K562 (cell line): Measurements from ENCODE around the gene C19orf47. TPM values are rescaled to one million over a fixed set of nuclear protein-coding genes. Genes with fewer than 3 reads are reported as not detected.

ENCODE experiments used
- ATAC-seq: fragments of 200-7000 bp; cut with Tn5 transposase; 3 replicates; pipeline ENCODE4 v1.9.1; 2020; ENCODE audit warnings: moderate library complexity
- BruUV-seq: library from RNA; stranded (reverse); fragments of 400-500 nt; replicated peaks from 2 replicates; lab custom pipeline; 2021; lab: Mats Ljungman, UMichigan
- CTCF ChIA-PET: fragments of 300-600 bp; formaldehyde crosslinking; extraction: SDS; loops from one replicate; lab custom pipeline; 2021; ENCODE audit warnings: low intra/inter-chr PET ratio; lab: Yijun Ruan, JAX
- POLR2A ChIA-PET: fragments of 300-600, 350-650 bp; sonication (Branson Sonifier 250); formaldehyde crosslinking; extraction: SDS; loops from one replicate; lab custom pipeline; 2021; ENCODE audit warnings: antibody characterized with exemption, inconsistent platforms; lab: Yijun Ruan, JAX
- DNase-seq, 4 experiments: peaks; one replicate each; pipeline versions ENCODE4 v3.0.0 to v3.0.0-alpha.2; 2011 to 2018; ENCODE audit warnings: low spot score in 3 of 4, mixed read lengths in 3 of 4; ENCODE audit errors: extremely low read depth in 1 of 4
- FAIRE-seq: peaks from 2 replicates; lab custom pipeline; 2011; peaks lifted over from hg19 to GRCh38; lab: Jason Lieb, UNC
- H2AFZ ChIP-seq: 2 replicates; pipeline ENCODE4 v1.6.0; 2011; ENCODE audit warnings: low read depth, low read length, control low read depth, inconsistent platforms
- H3K27ac ChIP-seq: fragments of 200-600 bp; 3 replicates; pipeline ENCODE4 v1.8.0; 2011; ENCODE audit warnings: low read depth, mild to moderate bottlenecking, control low read depth, inconsistent platforms, low read length, moderate library complexity, mixed read lengths; ENCODE audit errors: extremely low read depth
- H3K27me3 ChIP-seq, 2 experiments: fragments of 300-600 bp in 1 of 2; 2 replicates in 1 of 2; 3 replicates in 1 of 2; pipeline versions ENCODE4 v1.6.0 to v1.8.0; 2011; ENCODE audit warnings: inconsistent platforms in 2 of 2, low read length in 2 of 2, mild to moderate bottlenecking in 1 of 2, mixed read lengths in 1 of 2, moderate library complexity in 1 of 2; ENCODE audit not compliant: control insufficient read depth in 2 of 2, insufficient read depth in 2 of 2
- H3K36me3 ChIP-seq: fragments of 300-600 bp; 3 replicates; pipeline ENCODE4 v1.8.0; 2011; ENCODE audit warnings: mild to moderate bottlenecking, low read length, inconsistent platforms; ENCODE audit not compliant: control insufficient read depth, insufficient read depth
- H3K4me1 ChIP-seq, 2 experiments: fragments of 200-600 bp in 1 of 2; replicated peaks in 1 of 2; 2 replicates in 1 of 2; 3 replicates in 1 of 2; pipeline versions ENCODE4 v1.5.1 to v1.8.0; 2011; ENCODE audit warnings: inconsistent platforms in 2 of 2, low read length in 2 of 2, mild to moderate bottlenecking in 1 of 2, mixed read lengths in 1 of 2, moderate library complexity in 1 of 2; ENCODE audit not compliant: control insufficient read depth in 2 of 2, insufficient read depth in 2 of 2
- H3K4me2 ChIP-seq: 2 replicates; pipeline ENCODE4 v1.6.1; 2011; ENCODE audit warnings: low read length, control low read depth, inconsistent platforms, mixed read lengths; ENCODE audit not compliant: insufficient read depth
- H3K4me3 ChIP-seq: fragments of 200-600 bp; sonication (generic), shearing (Covaris generic); 2 replicates; pipeline ENCODE4 v1.5.1; 2016; ENCODE audit warnings: control low read depth, inconsistent platforms
- H3K79me2 ChIP-seq: fragments of 200-600 bp; 3 replicates; pipeline ENCODE4 v1.8.0; 2011; ENCODE audit warnings: low read length, inconsistent platforms; ENCODE audit not compliant: control insufficient read depth, insufficient read depth
- H3K9ac ChIP-seq, 2 experiments: 2 replicates each; pipeline versions ENCODE4 v1.6.0 to v1.6.1; 2011; ENCODE audit warnings: low read depth in 2 of 2, low read length in 2 of 2, control low read depth in 1 of 2, inconsistent platforms in 1 of 2, mild to moderate bottlenecking in 1 of 2, mixed read lengths in 1 of 2; ENCODE audit not compliant: insufficient read depth in 1 of 2
- H3K9me1 ChIP-seq: one replicate; pipeline ENCODE4 v1.6.0; 2011; ENCODE audit warnings: inconsistent platforms, mild to moderate bottlenecking, low read length, moderate library complexity; ENCODE audit not compliant: control insufficient read depth, insufficient read depth
- H3K9me3 ChIP-seq: replicated peaks from 2 replicates; pipeline ENCODE4 v1.5.1; 2011; ENCODE audit warnings: low read depth, low read length, inconsistent platforms; ENCODE audit not compliant: control insufficient read depth, insufficient read depth
- H4K20me1 ChIP-seq: replicated peaks from 2 replicates; pipeline ENCODE4 v1.6.1; 2011; ENCODE audit warnings: low read length, inconsistent platforms, mixed read lengths; ENCODE audit not compliant: control insufficient read depth, insufficient read depth
- FOS ChIP-seq: IDR thresholded peaks from 3 replicates; pipeline ENCODE4 v1.6.1; 2011; ENCODE audit not compliant: insufficient read length; ENCODE audit errors: extremely low read depth
- MAZ ChIP-seq, 2 experiments: fragments of 450-650 bp in 1 of 2; sonication (generic) in 1 of 2; formaldehyde crosslinking; IDR thresholded peaks in 1 of 2; conservative IDR thresholded peaks in 1 of 2; 2 replicates each; pipeline versions ENCODE4 v1.4.0 to v1.5.0; 2020; ENCODE audit warnings: mild to moderate bottlenecking in 1 of 2, missing genetic modification reagents in 1 of 2
- NFE2L1 ChIP-seq: fragments of 450-650 bp; IDR thresholded peaks from 2 replicates; pipeline ENCODE4 v1.6.1; 2016; ENCODE audit warnings: missing genetic modification characterization, low read depth, mild to moderate bottlenecking, missing compliant biosample characterization, moderate library complexity, borderline replicate concordance
- SUPT5H ChIP-seq: fragments of 450-650 bp; IDR thresholded peaks from 2 replicates; pipeline ENCODE4 v1.6.1; 2016
- WGBS: fragments of 100-300 bp; shearing (Covaris generic); methylation state at CpG from one replicate; pipeline ENCODE4 v1.1.6; 2016; ENCODE audit warnings: low coverage, mixed read lengths; ENCODE audit not compliant: insufficient coverage; ENCODE audit errors: missing lambda C conversion rate; 5-methylcytosine and 5-hydroxymethylcytosine counted together
- in situ Hi-C: fragments of 300-500 bp; cut with MboI; formaldehyde crosslinking; loops from 4 replicates; pipeline ENCODE4 v1.15.0; 2018; ENCODE audit warnings: inconsistent platforms, mixed read lengths
- intact Hi-C: fragments of 100-400 bp; cut with micrococcal nuclease; formaldehyde crosslinking; loops from 2 replicates; pipeline ENCODE4 v1.14.2; 2022
- polyA plus RNA-seq, 8 experiments: library from polyadenylated mRNA; depleted of rRNA in 4 of 8; stranded (reverse) in 5 of 8; unstranded in 3 of 8; fragments of >200 nt; fragmentation: Nextera tagmentation in 2 of 8; fragmentation: Illumina TruSeq in 1 of 8; extraction: Ambion mirVana in 2 of 8; extraction: Trizol in 1 of 8; gene quantifications; 2 replicates each; pipeline versions ENCODE4 v1.2.1 to v1.2.3, GENCODE V29; 2011 to 2014; ENCODE audit warnings: inconsistent platforms in 1 of 8, missing spikeins in 1 of 8
- total RNA-seq, 7 experiments: library from RNA; depleted of rRNA in 6 of 7; stranded (reverse); fragments of >200 nt in 6 of 7; fragmentation: Illumina TruSeq in 2 of 7; extraction: Trizol in 2 of 7; gene quantifications; 2 replicates each; pipeline versions ENCODE4 v1.2.1 to v1.2.3, GENCODE V29; 2011 to 2021; ENCODE audit warnings: low replicate concordance in 1 of 7
- TF ChIP-seq, protein P1 (sequence below), 3 experiments: fragments of 200-800 bp in 1 of 3; sonication (Bioruptor generic) in 1 of 3; sonication (generic) in 1 of 3; formaldehyde crosslinking in 1 of 3; IDR thresholded peaks; 2 replicates each; pipeline versions ENCODE4 v1.6.1 to v1.8.0; 2016 to 2022; ENCODE audit warnings: mild to moderate bottlenecking in 2 of 3, missing compliant biosample characterization in 2 of 3, missing genetic modification characterization in 2 of 3, missing genetic modification reagents in 1 of 3
- TF ChIP-seq, protein P2 (sequence below), 2 experiments: fragments of 450-650 bp in 1 of 2; sonication (generic) in 1 of 2; formaldehyde crosslinking in 1 of 2; IDR thresholded peaks; 2 replicates each; pipeline versions ENCODE4 v1.7.1 to v1.9.0; 2016 to 2022; ENCODE audit warnings: inconsistent platforms in 1 of 2, mild to moderate bottlenecking in 1 of 2, missing genetic modification reagents in 1 of 2

The C19orf47 gene
- total and polyA plus RNA-seq, 9 of the 15 experiments (the other 6 are each of a cell fraction or from before 2014, with no cell fraction given), result 0.08 to 26.1 (median 14.7) TPM

DNA sequence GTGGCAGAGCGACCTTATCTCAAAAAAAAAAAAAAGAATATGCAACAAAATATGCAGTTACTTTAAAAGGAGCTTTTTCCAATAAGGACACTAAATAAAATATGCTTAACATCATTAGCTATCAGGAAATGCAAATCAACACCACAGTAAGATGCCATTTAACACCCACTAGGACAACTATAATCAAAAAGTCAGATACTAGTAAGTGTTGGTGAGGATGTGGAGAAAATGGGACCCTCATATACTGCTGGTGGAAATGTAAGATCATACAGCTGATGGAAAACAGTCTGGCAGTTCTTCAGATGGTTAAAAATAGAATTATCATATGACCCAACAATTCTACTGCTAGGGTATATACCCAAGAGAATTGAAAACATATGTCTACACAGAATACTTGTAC is 38.5 kb downstream of the C19orf47 start:
- Histone ChIP-seq H3K4me3 (no peak overlapping the region), H3K9me1 (no peaks in the 10 kb centered on the region), H2AFZ (no peak overlapping the region), H4K20me1 (no peaks in the 10 kb centered on the region), H3K27ac (no peak overlapping the region), H3K9me3 (no peaks in the 10 kb centered on the region), H3K4me2 (no peak overlapping the region), H3K79me2 (no peaks in the 10 kb centered on the region), H3K4me1 (no peaks in the 10 kb centered on the region; a peak in 2 of 5 replicates), H3K36me3 (no peaks in the 10 kb centered on the region), H3K9ac (no peak overlapping the region), H3K27me3 (no peaks in the 10 kb centered on the region)
- WGBS, result 50% methylated on average over 1 of the region's 1 CpG
- ChIA-PET CTCF (no interaction called here), POLR2A (interaction anchor here (0.6 kb wide), 1 partner anchor 390 kb away, joined by 5 read pairs; no protein-coding TSS in a partner anchor)
- intact Hi-C loops, result loop anchor here (5.0 kb wide), 1 partner anchor 293 kb away; the partner anchor contains the start of gene LTBP4
- TF ChIP-seq, protein P1, sequence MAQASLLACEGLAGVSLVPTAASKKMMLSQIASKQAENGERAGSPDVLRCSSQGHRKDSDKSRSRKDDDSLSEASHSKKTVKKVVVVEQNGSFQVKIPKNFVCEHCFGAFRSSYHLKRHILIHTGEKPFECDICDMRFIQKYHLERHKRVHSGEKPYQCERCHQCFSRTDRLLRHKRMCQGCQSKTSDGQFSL (CRISPR knock-in tag; IDR thresholded peaks at IDR 0.05), result no peak
- TF ChIP-seq, protein P1 (tag; IDR thresholded peaks at IDR 0.05), result no peak
- no peak for TF ChIP-seq FOS
- no peak for TF ChIP-seq NFE2L1
- no peak for TF ChIP-seq SUPT5H
- TF ChIP-seq, protein P2, sequence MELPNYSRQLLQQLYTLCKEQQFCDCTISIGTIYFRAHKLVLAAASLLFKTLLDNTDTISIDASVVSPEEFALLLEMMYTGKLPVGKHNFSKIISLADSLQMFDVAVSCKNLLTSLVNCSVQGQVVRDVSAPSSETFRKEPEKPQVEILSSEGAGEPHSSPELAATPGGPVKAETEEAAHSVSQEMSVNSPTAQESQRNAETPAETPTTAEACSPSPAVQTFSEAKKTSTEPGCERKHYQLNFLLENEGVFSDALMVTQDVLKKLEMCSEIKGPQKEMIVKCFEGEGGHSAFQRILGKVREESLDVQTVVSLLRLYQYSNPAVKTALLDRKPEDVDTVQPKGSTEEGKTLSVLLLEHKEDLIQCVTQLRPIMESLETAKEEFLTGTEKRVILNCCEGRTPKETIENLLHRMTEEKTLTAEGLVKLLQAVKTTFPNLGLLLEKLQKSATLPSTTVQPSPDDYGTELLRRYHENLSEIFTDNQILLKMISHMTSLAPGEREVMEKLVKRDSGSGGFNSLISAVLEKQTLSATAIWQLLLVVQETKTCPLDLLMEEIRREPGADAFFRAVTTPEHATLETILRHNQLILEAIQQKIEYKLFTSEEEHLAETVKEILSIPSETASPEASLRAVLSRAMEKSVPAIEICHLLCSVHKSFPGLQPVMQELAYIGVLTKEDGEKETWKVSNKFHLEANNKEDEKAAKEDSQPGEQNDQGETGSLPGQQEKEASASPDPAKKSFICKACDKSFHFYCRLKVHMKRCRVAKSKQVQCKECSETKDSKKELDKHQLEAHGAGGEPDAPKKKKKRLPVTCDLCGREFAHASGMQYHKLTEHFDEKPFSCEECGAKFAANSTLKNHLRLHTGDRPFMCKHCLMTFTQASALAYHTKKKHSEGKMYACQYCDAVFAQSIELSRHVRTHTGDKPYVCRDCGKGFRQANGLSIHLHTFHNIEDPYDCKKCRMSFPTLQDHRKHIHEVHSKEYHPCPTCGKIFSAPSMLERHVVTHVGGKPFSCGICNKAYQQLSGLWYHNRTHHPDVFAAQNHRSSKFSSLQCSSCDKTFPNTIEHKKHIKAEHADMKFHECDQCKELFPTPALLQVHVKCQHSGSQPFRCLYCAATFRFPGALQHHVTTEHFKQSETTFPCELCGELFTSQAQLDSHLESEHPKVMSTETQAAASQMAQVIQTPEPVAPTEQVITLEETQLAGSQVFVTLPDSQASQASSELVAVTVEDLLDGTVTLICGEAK (IDR thresholded peaks at IDR 0.05), result no peak
- TF ChIP-seq, protein P2 (CRISPR knock-in tag; IDR thresholded peaks at IDR 0.05), result no peak
- TF ChIP-seq MAZ (CRISPR knock-in tag; conservative IDR thresholded peaks at IDR 0.05 in 1 of 2, IDR thresholded peaks at IDR 0.05 in 1 of 2), result no peak
- no TSS peak for BruUV-seq
- ATAC-seq (no peak), FAIRE-seq (no peak), DNase-seq (no peak)
- in situ Hi-C loops, result loop anchor here (5.0 kb wide), 1 partner anchor 328 kb away; no protein-coding TSS in a partner anchor
